ENCODE data around the gene CHRNG. TPM values are rescaled to one million over a fixed set of nuclear protein-coding genes. Genes with fewer than 3 reads are reported as not detected.
A peak's percentile ranks its signal among the peaks of the same experiment; 100 is the strongest.

The CHRNG gene
- total RNA-seq, 1 experiment from 2014 or later = not detected

- Histone ChIP-seq H3K36me3 (ENCODE audit: control insufficient read depth, insufficient read depth, low read length) (no peaks in the 10 kb centered on the region), H3K4me3 (ENCODE audit: low read depth, low read length) (no peak overlapping the region), H3K9me3 (no peaks in the 10 kb centered on the region), H3K27me3 (replicated peaks; ENCODE audit: control insufficient read depth, insufficient read depth, low read length) (no peaks in the 10 kb centered on the region), H3K4me1 (no peaks in the 10 kb centered on the region)
- no peak for TF ChIP-seq CTCF (IDR thresholded peaks at IDR 0.05; ENCODE audit: insufficient read depth in 1 of 2, low read depth in 1 of 2, low read length in 1 of 2, severe bottlenecking in 1 of 2, unreplicated experiment in 1 of 2)
- Mint-ChIP-seq H3K9me3 (ENCODE audit: unreplicated experiment) (no peaks in the 10 kb centered on the region), H3K4me3 (ENCODE audit: unreplicated experiment) (no peak overlapping the region), H3K27ac (ENCODE audit: unreplicated experiment) (no peak overlapping the region), H3K4me1 (ENCODE audit: low read depth, unreplicated experiment) (no peaks in the 10 kb centered on the region), H3K36me3 (ENCODE audit: insufficient read depth, unreplicated experiment) (no peaks in the 10 kb centered on the region), H3K27me3 (ENCODE audit: insufficient read depth, unreplicated experiment) (no peaks in the 10 kb centered on the region)
- POLR2A ChIA-PET = no interaction called here
- intact Hi-C loops (cut with micrococcal nuclease; ENCODE audit: unreplicated experiment) = no loop called here
- no peak for DNase-seq
- CTCF ChIA-PET = no interaction called here
- BruUV-seq (replicated peaks) = no TSS peak
Measured at GRCh38 chr2:232534940-232535651, 4.4 kb upstream of the CHRNG start.

- TF ChIP-seq CTCF (IDR thresholded peaks at IDR 0.05; ENCODE audit: insufficient read depth in 1 of 2, low read depth in 1 of 2, low read length in 1 of 2, severe bottlenecking in 1 of 2, unreplicated experiment in 1 of 2) = no peak
- H3K36me3 Mint-ChIP-seq (ENCODE audit: insufficient read depth, unreplicated experiment) = no peaks in the 10 kb centered on the region
- Histone ChIP-seq H3K27me3 (replicated peaks; ENCODE audit: control insufficient read depth, insufficient read depth, low read length) (no peaks in the 10 kb centered on the region), H3K9me3 (no peaks in the 10 kb centered on the region), H3K4me3 (ENCODE audit: low read depth, low read length) (no peak overlapping the region), H3K36me3 (ENCODE audit: control insufficient read depth, insufficient read depth, low read length) (no peaks in the 10 kb centered on the region), H3K4me1 (no peaks in the 10 kb centered on the region)
- no peaks in the 10 kb centered on the region for H3K27me3 Mint-ChIP-seq (ENCODE audit: insufficient read depth, unreplicated experiment)
- DNase-seq = no peak
- ChIA-PET POLR2A (no interaction called here), CTCF (no interaction called here)
- no peaks in the 10 kb centered on the region for H3K4me1 Mint-ChIP-seq (ENCODE audit: low read depth, unreplicated experiment)
- intact Hi-C loops (cut with micrococcal nuclease; ENCODE audit: unreplicated experiment) = no loop called here
- H3K27ac Mint-ChIP-seq (ENCODE audit: unreplicated experiment) = no peak overlapping the region
- H3K9me3 Mint-ChIP-seq (ENCODE audit: unreplicated experiment) = no peaks in the 10 kb centered on the region
- no peak overlapping the region for H3K4me3 Mint-ChIP-seq (ENCODE audit: unreplicated experiment)
- BruUV-seq (replicated peaks) = no TSS peak
Measured at GRCh38 chr2:232535761-232536530, 3.5 kb upstream of the CHRNG start.

- Mint-ChIP-seq H3K4me1 (ENCODE audit: low read depth, unreplicated experiment) (no peaks in the 10 kb centered on the region), H3K27me3 (ENCODE audit: insufficient read depth, unreplicated experiment) (no peaks in the 10 kb centered on the region), H3K36me3 (ENCODE audit: insufficient read depth, unreplicated experiment) (no peaks in the 10 kb centered on the region), H3K27ac (ENCODE audit: unreplicated experiment) (no peak overlapping the region), H3K4me3 (ENCODE audit: unreplicated experiment) (no peak overlapping the region), H3K9me3 (ENCODE audit: unreplicated experiment) (no peaks in the 10 kb centered on the region)
- no TSS peak for BruUV-seq (replicated peaks)
- no peak overlapping the region for H3K4me3 ChIP-seq (ENCODE audit: low read depth, low read length)
- ChIA-PET CTCF (no interaction called here), POLR2A (no interaction called here)
- peak in 1 of 2 experiments; percentile 24 for DNase-seq
- intact Hi-C loops (cut with micrococcal nuclease; ENCODE audit: unreplicated experiment) = no loop called here
- no peaks in the 10 kb centered on the region for H3K36me3 ChIP-seq (ENCODE audit: control insufficient read depth, insufficient read depth, low read length)
- H3K27me3 ChIP-seq (replicated peaks; ENCODE audit: control insufficient read depth, insufficient read depth, low read length) = no peaks in the 10 kb centered on the region
- peak in 1 of 2 experiments; percentile 58 for TF ChIP-seq CTCF (IDR thresholded peaks at IDR 0.05; ENCODE audit: insufficient read depth in 1 of 2, low read depth in 1 of 2, low read length in 1 of 2, severe bottlenecking in 1 of 2, unreplicated experiment in 1 of 2)
- H3K4me1 ChIP-seq = no peaks in the 10 kb centered on the region
- H3K9me3 ChIP-seq = no peaks in the 10 kb centered on the region
Measured at GRCh38 chr2:232537079-232537478, 2.4 kb upstream of the CHRNG start.
